ENCODE data around the gene ABCA4.

ABCA4 gene

GRCh38 chr1:94079989-94080388 lies 41.0 kb downstream of the ABCA4 start:
- TF ChIP-seq CTCF (conservative IDR thresholded peaks at IDR 0.05; ENCODE audit: low read depth, low read length), result no peak
- no peak for DNase-seq (ENCODE audit: low read depth)
- no peak overlapping the region for H3K4me3 ChIP-seq (ENCODE audit: low read length)

DNA sequence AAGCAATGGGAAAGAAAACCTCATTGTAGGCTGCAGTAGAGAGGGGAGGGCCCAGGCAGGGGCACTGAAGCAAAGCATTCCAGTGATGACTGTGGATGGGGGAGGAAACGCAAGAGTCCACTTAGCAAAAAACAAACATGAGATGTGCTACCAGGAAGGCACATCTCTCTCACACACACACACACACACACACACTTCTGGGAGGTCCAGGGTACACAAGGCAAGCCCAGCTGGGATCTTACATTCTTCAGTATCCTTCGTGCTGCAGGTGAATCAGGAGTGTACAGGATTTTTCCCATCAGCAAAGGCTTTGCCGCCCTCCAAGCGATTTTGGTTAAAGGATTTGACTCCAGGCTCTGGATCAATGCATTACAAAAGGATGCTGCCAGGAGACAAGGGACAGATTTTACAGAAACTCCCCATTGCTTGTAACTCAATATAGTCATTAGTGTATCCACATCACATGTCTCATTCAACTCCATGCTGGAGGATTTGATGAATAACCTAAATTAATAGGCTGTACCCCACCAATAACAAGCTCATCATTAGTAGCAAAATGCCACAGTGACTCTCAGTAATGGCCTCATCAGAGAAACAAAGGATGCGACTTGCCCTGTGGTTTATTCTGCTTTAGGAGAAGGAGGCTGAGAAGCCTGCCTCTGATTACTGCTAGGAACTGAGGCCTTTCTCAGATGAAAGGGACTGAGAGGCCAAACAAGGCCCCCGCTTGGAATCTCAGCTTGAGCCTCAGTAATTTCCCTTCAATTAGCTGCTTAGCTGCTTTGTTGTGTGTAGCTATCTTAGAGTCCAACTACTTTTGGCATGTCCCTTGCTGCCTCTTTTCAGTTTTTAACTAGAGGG lies 41.6 kb downstream of the ABCA4 start:
- DNase-seq (ENCODE audit: low read depth), result no peak
- no peak overlapping the region for H3K4me3 ChIP-seq (ENCODE audit: low read length)
- TF ChIP-seq CTCF (conservative IDR thresholded peaks at IDR 0.05; ENCODE audit: low read depth, low read length), result no peak

- DNase-seq (ENCODE audit: low read depth), result no peak
- no peak for TF ChIP-seq CTCF (conservative IDR thresholded peaks at IDR 0.05; ENCODE audit: low read depth, low read length)
- no peak overlapping the region for H3K4me3 ChIP-seq (ENCODE audit: low read length)
Observed at GRCh38 chr1:94072840-94073522, 48.0 kb downstream of the ABCA4 start.

DNA sequence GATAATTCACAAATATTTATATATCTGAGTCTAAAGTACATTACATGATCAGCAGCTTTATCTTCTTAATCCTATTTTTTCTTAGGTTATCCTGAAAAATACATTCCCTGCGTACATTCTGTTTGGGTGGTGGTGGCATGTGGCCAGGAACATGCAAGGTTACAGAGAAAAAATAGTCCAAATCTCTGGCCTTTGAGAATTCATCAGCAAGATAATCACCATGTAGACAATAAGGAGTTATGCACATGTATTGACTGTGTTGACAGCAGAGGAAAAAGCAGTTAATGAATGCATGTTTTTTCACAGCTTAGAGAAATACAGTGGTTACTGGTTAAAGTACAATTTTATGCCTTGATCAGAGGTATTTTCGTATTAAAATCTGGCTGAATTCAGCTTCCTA lies 49.0 kb downstream of the ABCA4 start:
- DNase-seq (ENCODE audit: low read depth), result no peak
- TF ChIP-seq CTCF (conservative IDR thresholded peaks at IDR 0.05; ENCODE audit: low read depth, low read length), result no peak
- no peak overlapping the region for H3K4me3 ChIP-seq (ENCODE audit: low read length)

DNA sequence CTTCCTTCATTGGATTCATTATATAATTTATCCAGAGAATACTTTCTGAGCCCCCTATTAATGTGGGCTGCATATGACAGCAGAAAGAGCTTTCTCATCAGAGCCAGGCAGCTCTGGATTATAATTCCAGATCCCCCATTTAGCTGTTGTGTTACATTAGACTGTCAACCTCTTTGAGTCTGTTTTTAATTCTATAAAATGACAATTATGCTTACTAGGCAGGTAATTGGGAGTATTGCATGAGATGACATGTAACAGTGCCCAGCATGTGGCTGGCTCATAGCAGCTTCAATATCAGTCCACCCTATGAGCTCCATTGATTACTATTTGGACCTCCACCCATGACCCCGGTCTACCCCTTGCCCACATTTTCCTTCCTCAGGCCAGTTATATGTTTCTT lies 49.6 kb downstream of the ABCA4 start:
- DNase-seq (ENCODE audit: low read depth), result no peak
- no peak overlapping the region for H3K4me3 ChIP-seq (ENCODE audit: low read length)
- TF ChIP-seq CTCF (conservative IDR thresholded peaks at IDR 0.05; ENCODE audit: low read depth, low read length), result no peak

DNA sequence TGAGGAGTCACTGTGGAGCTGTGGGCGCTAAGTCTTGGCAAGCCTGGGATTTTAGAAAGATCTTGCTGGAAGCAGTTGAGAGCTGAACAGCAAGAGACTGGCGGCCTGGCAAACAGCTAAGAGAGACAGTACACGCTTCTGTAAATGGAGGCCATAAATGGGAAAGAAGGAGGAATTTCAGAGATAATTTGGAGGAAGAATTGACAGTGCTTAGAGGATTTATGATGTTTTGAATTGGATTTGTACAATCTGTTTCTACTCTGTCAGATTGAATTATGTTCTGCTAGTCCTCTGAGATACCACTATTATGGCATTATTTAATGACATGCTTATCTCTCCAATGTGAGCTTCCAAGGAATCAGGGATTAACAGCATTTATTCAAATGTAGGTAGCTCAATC lies 50.1 kb downstream of the ABCA4 start:
- no peak for TF ChIP-seq CTCF (conservative IDR thresholded peaks at IDR 0.05; ENCODE audit: low read depth, low read length)
- H3K4me3 ChIP-seq (ENCODE audit: low read length), result no peak overlapping the region
- DNase-seq (ENCODE audit: low read depth), result no peak

DNA sequence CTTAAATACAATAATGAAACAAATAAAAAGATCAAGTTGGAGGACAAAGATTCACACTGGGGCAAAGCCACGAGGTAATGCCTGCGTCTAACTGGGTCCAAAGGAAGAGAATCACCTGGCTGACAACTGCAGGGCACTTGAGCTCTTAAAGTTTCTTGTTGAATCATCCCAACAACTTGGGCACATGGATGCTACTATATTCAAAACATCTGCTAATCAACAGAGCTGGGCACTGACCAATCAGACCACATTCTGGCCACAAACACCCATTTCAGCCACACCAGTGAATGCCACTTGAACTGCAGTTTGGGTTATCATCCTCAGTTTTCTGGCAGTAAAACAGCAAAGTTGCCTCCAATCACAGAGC lies 51.0 kb downstream of the ABCA4 start:
- no peak for DNase-seq (ENCODE audit: low read depth)
- H3K4me3 ChIP-seq (ENCODE audit: low read length), result no peak overlapping the region
- no peak for TF ChIP-seq CTCF (conservative IDR thresholded peaks at IDR 0.05; ENCODE audit: low read depth, low read length)

Data from retinal pigment epithelial cell (primary cell).